Measurements from ENCODE around the gene ADAP1.

Gene ADAP1

GRCh38 chr7:986766-987751, 32.6 kb upstream of the ADAP1 start:
- Histone ChIP-seq H3K27me3 (ENCODE audit: control insufficient read depth, insufficient read depth, low read length) (no peaks in the 10 kb centered on the region), H3K9me3 (ENCODE audit: control insufficient read depth, insufficient read depth, low read length) (no peaks in the 10 kb centered on the region), H3K4me1 (ENCODE audit: control insufficient read depth, insufficient read depth, low read length) (no peaks in the 10 kb centered on the region), H3K9ac (ENCODE audit: low read depth, low read length) (no peak overlapping the region), H3K4me3 (ENCODE audit: low read depth, low read length) (no peak overlapping the region), H3K36me3 (ENCODE audit: control insufficient read depth, insufficient read depth, low read length) (no peaks in the 10 kb centered on the region), H3K27ac (ENCODE audit: low read depth, low read length) (no peak overlapping the region)

GRCh38 chr7:985915-986741, 31.6 kb upstream of the ADAP1 start:
- no peaks in the 10 kb centered on the region for H3K4me1 ChIP-seq (ENCODE audit: control insufficient read depth, insufficient read depth, low read length)
- no peaks in the 10 kb centered on the region for H3K27me3 ChIP-seq (ENCODE audit: control insufficient read depth, insufficient read depth, low read length)
- H3K9ac ChIP-seq (ENCODE audit: low read depth, low read length) = no peak overlapping the region
- H3K4me3 ChIP-seq (ENCODE audit: low read depth, low read length) = no peak overlapping the region
- no peak overlapping the region for H3K27ac ChIP-seq (ENCODE audit: low read depth, low read length)
- H3K36me3 ChIP-seq (ENCODE audit: control insufficient read depth, insufficient read depth, low read length) = no peaks in the 10 kb centered on the region
- no peaks in the 10 kb centered on the region for H3K9me3 ChIP-seq (ENCODE audit: control insufficient read depth, insufficient read depth, low read length)

- no peak overlapping the region for H3K9ac ChIP-seq (ENCODE audit: low read depth, low read length)
- no peaks in the 10 kb centered on the region for H3K36me3 ChIP-seq (ENCODE audit: control insufficient read depth, insufficient read depth, low read length)
- no peak overlapping the region for H3K4me3 ChIP-seq (ENCODE audit: low read depth, low read length)
Measured at GRCh38 chr7:985127-985416, 30.6 kb upstream of the ADAP1 start.

GRCh38 chr7:984361-985126, 30.1 kb upstream of the ADAP1 start:
- no peak overlapping the region for H3K27ac ChIP-seq (ENCODE audit: low read depth, low read length)
- no peaks in the 10 kb centered on the region for H3K9me3 ChIP-seq (ENCODE audit: control insufficient read depth, insufficient read depth, low read length)
- H3K9ac ChIP-seq (ENCODE audit: low read depth, low read length) = no peak overlapping the region
- no peaks in the 10 kb centered on the region for H3K27me3 ChIP-seq (ENCODE audit: control insufficient read depth, insufficient read depth, low read length)
- no peaks in the 10 kb centered on the region for H3K4me1 ChIP-seq (ENCODE audit: control insufficient read depth, insufficient read depth, low read length)
- no peak overlapping the region for H3K4me3 ChIP-seq (ENCODE audit: low read depth, low read length)
- H3K36me3 ChIP-seq (ENCODE audit: control insufficient read depth, insufficient read depth, low read length) = no peaks in the 10 kb centered on the region

More at GRCh38 chr7:985127-985416, 30.6 kb upstream of the ADAP1 start:
- Histone ChIP-seq H3K4me1 (ENCODE audit: control insufficient read depth, insufficient read depth, low read length) (no peaks in the 10 kb centered on the region), H3K27me3 (ENCODE audit: control insufficient read depth, insufficient read depth, low read length) (no peaks in the 10 kb centered on the region), H3K27ac (ENCODE audit: low read depth, low read length) (no peak overlapping the region), H3K9me3 (ENCODE audit: control insufficient read depth, insufficient read depth, low read length) (no peaks in the 10 kb centered on the region)

- Histone ChIP-seq H3K36me3 (ENCODE audit: control insufficient read depth, insufficient read depth, low read length) (no peaks in the 10 kb centered on the region), H3K27me3 (ENCODE audit: control insufficient read depth, insufficient read depth, low read length) (no peaks in the 10 kb centered on the region), H3K4me1 (ENCODE audit: control insufficient read depth, insufficient read depth, low read length) (no peaks in the 10 kb centered on the region), H3K27ac (ENCODE audit: low read depth, low read length) (no peak overlapping the region), H3K9me3 (ENCODE audit: control insufficient read depth, insufficient read depth, low read length) (no peaks in the 10 kb centered on the region), H3K4me3 (ENCODE audit: low read depth, low read length) (no peak overlapping the region), H3K9ac (ENCODE audit: low read depth, low read length) (no peak overlapping the region)
Measured at GRCh38 chr7:983616-984071, 29.2 kb upstream of the ADAP1 start.

GRCh38 chr7:983004-983615, 28.6 kb upstream of the ADAP1 start, which contains the start of gene CYP2W1:
CYP2W1 (plus strand) TSS chr7:983181; CDS start chr7:983212, 31 bp downstream.
- H3K27ac ChIP-seq (ENCODE audit: low read depth, low read length) = no peak within 1 kb of the TSS
- H3K4me1 ChIP-seq (ENCODE audit: control insufficient read depth, insufficient read depth, low read length) = no peaks in the 10 kb centered on the region
- H3K27me3 ChIP-seq (ENCODE audit: control insufficient read depth, insufficient read depth, low read length) = no peaks in the 10 kb centered on the region

GRCh38 chr7:982511-983003, 28.1 kb upstream of the ADAP1 start:
- no peaks in the 10 kb centered on the region for H3K4me1 ChIP-seq (ENCODE audit: control insufficient read depth, insufficient read depth, low read length)
- no peaks in the 10 kb centered on the region for H3K9me3 ChIP-seq (ENCODE audit: control insufficient read depth, insufficient read depth, low read length)
- H3K36me3 ChIP-seq (ENCODE audit: control insufficient read depth, insufficient read depth, low read length) = no peaks in the 10 kb centered on the region
- H3K27me3 ChIP-seq (ENCODE audit: control insufficient read depth, insufficient read depth, low read length) = no peaks in the 10 kb centered on the region
- no peak overlapping the region for H3K4me3 ChIP-seq (ENCODE audit: low read depth, low read length)
- H3K27ac ChIP-seq (ENCODE audit: low read depth, low read length) = no peak overlapping the region
- no peak overlapping the region for H3K9ac ChIP-seq (ENCODE audit: low read depth, low read length)

More at GRCh38 chr7:983004-983615, 28.6 kb upstream of the ADAP1 start, which contains the start of gene CYP2W1:
- no peak within 1 kb of the TSS for H3K4me3 ChIP-seq (ENCODE audit: low read depth, low read length)
- H3K9me3 ChIP-seq (ENCODE audit: control insufficient read depth, insufficient read depth, low read length) = no peaks in the 10 kb centered on the region
- H3K9ac ChIP-seq (ENCODE audit: low read depth, low read length) = no peak within 1 kb of the TSS
- H3K36me3 ChIP-seq (ENCODE audit: control insufficient read depth, insufficient read depth, low read length) = no peaks in the 10 kb centered on the region

GRCh38 chr7:981793-982510, 27.5 kb upstream of the ADAP1 start:
- H3K36me3 ChIP-seq (ENCODE audit: control insufficient read depth, insufficient read depth, low read length) = no peaks in the 10 kb centered on the region
- H3K27ac ChIP-seq (ENCODE audit: low read depth, low read length) = no peak overlapping the region
- no peak overlapping the region for H3K9ac ChIP-seq (ENCODE audit: low read depth, low read length)
- no peaks in the 10 kb centered on the region for H3K4me1 ChIP-seq (ENCODE audit: control insufficient read depth, insufficient read depth, low read length)
- H3K4me3 ChIP-seq (ENCODE audit: low read depth, low read length) = no peak overlapping the region
- no peaks in the 10 kb centered on the region for H3K9me3 ChIP-seq (ENCODE audit: control insufficient read depth, insufficient read depth, low read length)
- no peaks in the 10 kb centered on the region for H3K27me3 ChIP-seq (ENCODE audit: control insufficient read depth, insufficient read depth, low read length)

GRCh38 chr7:979886-980571, 25.5 kb upstream of the ADAP1 start:
- Histone ChIP-seq H3K4me3 (ENCODE audit: low read depth, low read length) (no peak overlapping the region), H3K9ac (ENCODE audit: low read depth, low read length) (no peak overlapping the region), H3K27me3 (ENCODE audit: control insufficient read depth, insufficient read depth, low read length) (no peaks in the 10 kb centered on the region), H3K36me3 (ENCODE audit: control insufficient read depth, insufficient read depth, low read length) (no peaks in the 10 kb centered on the region), H3K4me1 (ENCODE audit: control insufficient read depth, insufficient read depth, low read length) (no peaks in the 10 kb centered on the region), H3K9me3 (ENCODE audit: control insufficient read depth, insufficient read depth, low read length) (no peaks in the 10 kb centered on the region), H3K27ac (ENCODE audit: low read depth, low read length) (no peak overlapping the region)
